Uterus (tissue), 4 donors: ENCODE results near the gene DLGAP1. TPM values are rescaled to one million over a fixed set of nuclear protein-coding genes. Genes with fewer than 3 reads are reported as not detected.
"Not testable (repeated sequence)": the region's sequence is repeated elsewhere in the genome, so short reads cannot be mapped to it uniquely, and the experiment has no call there.

Experiments used
- DNase-seq, 2 donors: peaks; one replicate each; pipeline ENCODE4 v3.0.0-alpha.2; 2019 to 2020
- H3K27ac ChIP-seq, 2 donors: fragments of 200-600 bp; sonication (generic); 1 replicate in 1 of 2; 2 replicates in 1 of 2; pipeline ENCODE4 v1.5.1; 2016 to 2018
- H3K27me3 ChIP-seq, 2 donors: fragments of 200-600 bp; sonication (generic); one replicate each; pipeline ENCODE4 v1.5.1; 2018 to 2019; ENCODE audit warnings: control low read depth in 1 of 2
- H3K36me3 ChIP-seq, 2 donors: fragments of 200-600 bp; sonication (generic); one replicate each; pipeline ENCODE4 v1.5.1; 2019; ENCODE audit warnings: control low read depth in 1 of 2
- H3K4me1 ChIP-seq, 2 donors: fragments of 200-600 bp; sonication (generic); one replicate each; pipeline ENCODE4 v1.5.1; 2018 to 2019; ENCODE audit warnings: control low read depth in 1 of 2
- H3K4me3 ChIP-seq, 2 donors: fragments of 200-600 bp; sonication (generic); 1 replicate in 1 of 2; 2 replicates in 1 of 2; pipeline ENCODE4 v1.5.1; 2018 to 2019; ENCODE audit warnings: mild to moderate bottlenecking in 1 of 2
- H3K9me3 ChIP-seq, 2 donors: fragments of 200-600 bp; sonication (generic); one replicate each; pipeline ENCODE4 v1.5.1; 2019; ENCODE audit warnings: control low read depth in 1 of 2
- POLR2A ChIP-seq, 2 donors: fragments of 450-650 bp; IDR thresholded peaks; one replicate each; pipeline ENCODE4 v1.6.1; 2016; ENCODE audit warnings: antibody characterized with exemption in 2 of 2, mild to moderate bottlenecking in 1 of 2, moderate library complexity in 1 of 2
- intact Hi-C: fragments of 100-400 bp; cut with DNase I; formaldehyde crosslinking; loops from one replicate; pipeline ENCODE4 v1.15.1; 2023; ENCODE audit warnings: low total_unique reads
- total RNA-seq, 4 donors: library from RNA; depleted of rRNA in 3 of 4; stranded (reverse); fragments of >200 nt in 3 of 4; gene quantifications; one replicate each; pipeline versions ENCODE4 v1.1.0 to v1.2.4, GENCODE V29; 2014 to 2023
- TF ChIP-seq, protein P1 (sequence below), 4 experiments: fragments of 200-600 bp in 2 of 4; fragments of 450-650 bp in 2 of 4; sonication (generic) in 2 of 4; IDR thresholded peaks; one replicate each; pipeline ENCODE4 v1.5.1; 2016 to 2019; ENCODE audit warnings: antibody characterized with exemption in 4 of 4, mild to moderate bottlenecking in 2 of 4, moderate library complexity in 1 of 4
- donor health status: DM: yes; HTN: yes; CAD: no.

Gene DLGAP1
- total RNA-seq, 4 donors from 2014 or later = 1.0 to 9.6 (median 3.3) TPM

DNA sequence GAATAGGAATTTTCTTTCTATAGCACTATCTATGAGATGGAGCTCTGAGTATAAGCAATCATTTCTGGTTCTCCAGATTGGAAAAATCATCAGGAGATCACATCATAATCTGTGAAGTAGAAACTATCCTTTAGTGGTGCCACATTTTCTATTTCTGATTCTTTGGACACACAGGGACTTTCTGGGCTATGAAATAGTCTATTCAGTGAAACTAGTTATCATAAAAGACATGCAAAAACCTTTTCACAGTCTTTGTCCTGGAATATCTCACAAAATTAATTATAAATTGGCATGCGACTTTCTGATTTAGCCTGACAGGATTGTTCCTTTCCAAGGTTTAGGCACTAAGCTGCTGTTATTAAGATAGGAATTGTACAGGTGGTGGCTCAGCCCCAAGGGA lies 428.6 kb downstream of the DLGAP1 start:
- H3K9me3 ChIP-seq = no peaks in the 10 kb centered on the region
- no peaks in the 10 kb centered on the region for H3K4me1 ChIP-seq
- no peaks in the 10 kb centered on the region for H3K27me3 ChIP-seq
- no peak overlapping the region for H3K4me3 ChIP-seq
- H3K27ac ChIP-seq = no peak overlapping the region
- TF ChIP-seq, protein P1, sequence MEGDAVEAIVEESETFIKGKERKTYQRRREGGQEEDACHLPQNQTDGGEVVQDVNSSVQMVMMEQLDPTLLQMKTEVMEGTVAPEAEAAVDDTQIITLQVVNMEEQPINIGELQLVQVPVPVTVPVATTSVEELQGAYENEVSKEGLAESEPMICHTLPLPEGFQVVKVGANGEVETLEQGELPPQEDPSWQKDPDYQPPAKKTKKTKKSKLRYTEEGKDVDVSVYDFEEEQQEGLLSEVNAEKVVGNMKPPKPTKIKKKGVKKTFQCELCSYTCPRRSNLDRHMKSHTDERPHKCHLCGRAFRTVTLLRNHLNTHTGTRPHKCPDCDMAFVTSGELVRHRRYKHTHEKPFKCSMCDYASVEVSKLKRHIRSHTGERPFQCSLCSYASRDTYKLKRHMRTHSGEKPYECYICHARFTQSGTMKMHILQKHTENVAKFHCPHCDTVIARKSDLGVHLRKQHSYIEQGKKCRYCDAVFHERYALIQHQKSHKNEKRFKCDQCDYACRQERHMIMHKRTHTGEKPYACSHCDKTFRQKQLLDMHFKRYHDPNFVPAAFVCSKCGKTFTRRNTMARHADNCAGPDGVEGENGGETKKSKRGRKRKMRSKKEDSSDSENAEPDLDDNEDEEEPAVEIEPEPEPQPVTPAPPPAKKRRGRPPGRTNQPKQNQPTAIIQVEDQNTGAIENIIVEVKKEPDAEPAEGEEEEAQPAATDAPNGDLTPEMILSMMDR (IDR thresholded peaks at IDR 0.05) = no peak
- no peak for TF ChIP-seq POLR2A (IDR thresholded peaks at IDR 0.05)
- no peaks in the 10 kb centered on the region for H3K36me3 ChIP-seq
- no peak for DNase-seq
- intact Hi-C loops = no loop called here

DNA sequence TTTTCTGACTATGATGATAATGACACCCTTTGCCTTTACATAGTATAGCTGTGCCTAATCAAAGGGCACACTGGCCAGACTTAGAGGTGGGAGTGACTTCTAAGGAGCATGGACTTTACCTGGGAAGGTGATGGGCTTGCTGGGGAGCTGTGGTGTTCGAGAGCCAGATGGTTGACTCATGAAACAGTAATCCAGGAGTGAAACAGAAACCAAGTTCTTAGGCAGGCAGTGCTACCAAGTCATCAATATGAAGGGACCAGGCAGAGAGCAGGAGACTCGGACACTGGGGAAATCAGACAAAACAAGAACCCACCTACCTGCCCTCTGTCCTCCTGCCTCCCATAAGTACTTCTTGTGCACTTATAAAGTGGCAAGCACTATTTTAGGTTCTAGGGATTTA lies 430.4 kb downstream of the DLGAP1 start:
- DNase-seq = no peak
- Histone ChIP-seq H3K36me3 (no peaks in the 10 kb centered on the region), H3K27ac (no peak overlapping the region), H3K27me3 (no peaks in the 10 kb centered on the region), H3K4me1 (no peaks in the 10 kb centered on the region), H3K4me3 (no peak overlapping the region), H3K9me3 (no peaks in the 10 kb centered on the region)
- intact Hi-C loops = no loop called here
- TF ChIP-seq POLR2A (IDR thresholded peaks at IDR 0.05) = no peak
- TF ChIP-seq, protein P1 (IDR thresholded peaks at IDR 0.05) = no peak

DNA sequence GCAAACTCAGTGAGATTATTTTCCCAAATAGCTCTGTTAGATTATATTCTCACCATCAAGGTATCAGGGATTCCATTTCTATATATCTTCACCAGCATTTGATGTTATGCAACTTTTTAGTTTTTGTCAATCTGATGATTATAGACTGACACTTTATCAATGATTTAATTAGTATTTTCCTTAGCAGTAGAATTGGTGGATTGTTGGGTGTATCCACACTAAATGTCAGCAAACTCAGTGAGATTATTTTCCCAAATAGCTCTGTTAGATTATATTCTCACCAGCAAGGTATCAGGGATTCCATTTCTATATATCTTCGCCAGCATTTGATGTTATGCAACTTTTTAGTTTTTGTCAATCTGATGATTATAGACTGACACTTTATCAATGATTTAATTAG lies 432.4 kb downstream of the DLGAP1 start:
- intact Hi-C loops, H3K27me3 ChIP-seq, H3K27ac ChIP-seq, H3K4me1 ChIP-seq, DNase-seq, H3K36me3 ChIP-seq, H3K9me3 ChIP-seq, H3K4me3 ChIP-seq: not testable (repeated sequence)

DNA sequence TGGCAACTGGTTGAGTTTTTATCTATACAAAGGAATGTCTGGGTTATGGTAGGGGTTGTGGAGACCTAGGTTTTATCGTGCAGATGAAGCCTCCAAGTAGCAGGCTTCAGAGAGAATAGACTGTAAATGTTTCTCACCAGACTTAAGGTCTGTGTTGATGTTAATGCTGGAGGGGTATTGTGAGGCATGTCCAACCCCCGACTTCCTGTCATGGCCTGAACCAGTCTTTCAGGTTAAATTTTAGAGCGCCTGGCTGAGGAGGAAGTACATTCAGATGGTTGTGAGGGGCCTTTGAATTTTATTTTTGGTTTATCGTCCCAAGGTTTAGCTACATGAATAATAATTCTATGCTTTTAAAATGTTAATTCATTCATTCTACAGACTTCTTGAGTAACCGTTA lies 435.1 kb downstream of the DLGAP1 start:
- no peaks in the 10 kb centered on the region for H3K27me3 ChIP-seq
- no peak for TF ChIP-seq POLR2A (IDR thresholded peaks at IDR 0.05)
- TF ChIP-seq, protein P1 (IDR thresholded peaks at IDR 0.05) = no peak
- no peaks in the 10 kb centered on the region for H3K36me3 ChIP-seq
- no peak overlapping the region for H3K27ac ChIP-seq
- no peak overlapping the region for H3K4me3 ChIP-seq
- H3K9me3 ChIP-seq = no peaks in the 10 kb centered on the region
- H3K4me1 ChIP-seq = no peaks in the 10 kb centered on the region
- DNase-seq = no peak
- intact Hi-C loops = no loop called here

DNA sequence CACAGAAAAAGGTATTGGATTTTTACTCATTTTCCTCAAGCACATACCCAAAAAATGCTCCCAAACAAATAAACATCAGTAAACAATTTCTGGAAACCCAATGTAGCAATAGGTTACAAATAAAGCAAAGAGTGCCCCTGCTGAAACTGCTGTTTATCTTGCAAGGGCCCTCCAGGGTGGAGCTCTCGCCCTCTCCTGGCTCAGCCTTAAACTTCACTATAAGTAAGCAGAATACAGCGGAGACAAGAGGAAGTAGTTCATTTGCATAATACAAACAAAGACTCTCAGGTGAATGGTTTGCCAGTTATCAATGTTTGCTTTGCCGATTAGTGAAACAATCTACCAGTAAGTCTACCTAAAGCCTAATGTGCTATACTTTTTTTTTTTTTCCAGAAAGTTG lies 437.6 kb downstream of the DLGAP1 start:
- Histone ChIP-seq H3K9me3 (no peaks in the 10 kb centered on the region), H3K4me1 (no peaks in the 10 kb centered on the region), H3K36me3 (no peaks in the 10 kb centered on the region), H3K27ac (no peak overlapping the region), H3K27me3 (no peaks in the 10 kb centered on the region), H3K4me3 (no peak overlapping the region)
- intact Hi-C loops = no loop called here
- no peak for DNase-seq
- no peak for TF ChIP-seq POLR2A (IDR thresholded peaks at IDR 0.05)
- TF ChIP-seq, protein P1 (IDR thresholded peaks at IDR 0.05) = no peak

DNA sequence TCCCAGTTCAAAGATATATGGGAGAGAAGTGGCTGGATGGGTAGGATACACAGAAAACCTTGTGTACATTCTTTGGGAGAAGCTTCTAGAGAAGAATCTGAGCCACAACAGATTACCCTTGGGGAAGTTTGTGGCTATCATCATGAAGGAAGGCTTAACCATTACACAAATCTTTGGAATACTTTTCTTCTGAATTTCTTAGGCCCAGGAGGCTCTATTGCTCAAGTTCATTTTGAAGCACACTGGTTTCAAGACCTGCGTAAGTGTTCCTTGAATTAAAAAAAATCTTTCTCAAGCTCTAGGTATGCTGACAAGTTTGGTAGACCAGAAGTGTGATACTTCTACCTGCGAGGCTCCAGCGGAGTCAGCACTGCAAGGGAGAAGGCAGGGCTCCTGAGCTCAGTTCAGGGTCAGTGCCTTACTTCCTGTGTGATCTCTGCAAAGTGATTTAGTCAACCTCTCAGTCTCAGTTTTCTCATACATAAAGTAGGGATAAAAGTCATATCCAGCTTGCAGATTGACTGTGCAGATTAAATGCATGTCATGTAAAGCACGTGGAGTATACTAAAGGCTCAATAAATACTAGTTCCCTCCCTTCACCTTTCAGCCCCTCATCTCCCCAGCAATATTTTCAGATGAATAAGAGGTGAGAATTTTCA lies 438.6 kb downstream of the DLGAP1 start:
- no peak for DNase-seq
- Histone ChIP-seq H3K4me3 (no peak overlapping the region), H3K4me1 (no peaks in the 10 kb centered on the region), H3K9me3 (no peaks in the 10 kb centered on the region), H3K27ac (no peak overlapping the region), H3K27me3 (no peaks in the 10 kb centered on the region), H3K36me3 (no peaks in the 10 kb centered on the region)
- TF ChIP-seq, protein P1 (IDR thresholded peaks at IDR 0.05) = no peak
- no peak for TF ChIP-seq POLR2A (IDR thresholded peaks at IDR 0.05)
- intact Hi-C loops = no loop called here
